Measurements from ENCODE around the gene LENEP. TPM values are rescaled to one million over a fixed set of nuclear protein-coding genes. Genes with fewer than 3 reads are reported as not detected.

Gene LENEP
- total and polyA plus RNA-seq, 2 experiments from 2014 or later = not detected

GRCh38 chr1:155002464-155003226, 9.3 kb downstream of the LENEP start, which contains the start of gene ZBTB7B:
Gene ZBTB7B (plus strand): TSS chr1:155002802. CDS start chr1:155014661, 11,859 bp downstream.
- Histone ChIP-seq H3K36me3 (ENCODE audit: low read depth) (no peaks in the 10 kb centered on the region), H3F3A (ENCODE audit: insufficient read depth) (no peaks in the 10 kb centered on the region), H2AFZ (peak within 1 kb of the TSS; percentile 71), H3K27ac (peak within 1 kb of the TSS; percentile 67), H3K4me1 (ENCODE audit: insufficient read depth) (peaks cover 27% of the 10 kb centered on the region), H3K9me2 (ENCODE audit: insufficient read depth) (no peaks in the 10 kb centered on the region), H3K4me3 (peak within 1 kb of the TSS; percentile 98), H3K27me3 (replicated peaks; ENCODE audit: insufficient read depth) (no peaks in the 10 kb centered on the region), H3K9me3 (ENCODE audit: low read depth) (no peaks in the 10 kb centered on the region), H3K9ac (peak within 1 kb of the TSS; percentile 86), H3K79me2 (ENCODE audit: insufficient read depth) (peaks cover 48% of the 10 kb centered on the region), H4K20me1 (ENCODE audit: insufficient read depth) (no peaks in the 10 kb centered on the region), H3K4me2 (ENCODE audit: unreplicated experiment) (peak within 1 kb of the TSS; percentile 94)
- peak; percentile 57 for DNase-seq
- WGBS, 2 experiments (ENCODE audit: low coverage in 1 of 2, low lambda C conversion rate in 2 of 2, missing lambda C conversion rate in 2 of 2) = 1 to 2% methylated on average over 12 to 35 of the region's 35 CpGs
- no peak for TF ChIP-seq EZH2 (IDR thresholded peaks at IDR 0.05; ENCODE audit: insufficient read depth, poor library complexity, severe bottlenecking)
- no peak for TF ChIP-seq EZH2phosphoT487 (IDR thresholded peaks at IDR 0.05; ENCODE audit: insufficient read depth, low read depth)
- in situ Hi-C loops (cut with MboI) = no loop called here

GRCh38 chr1:155003227-155003765, 9.9 kb downstream of the LENEP start:
- 1 to 2% methylated on average over 31 to 35 of the region's 37 CpGs for WGBS, 2 experiments (ENCODE audit: low coverage in 1 of 2, low lambda C conversion rate in 2 of 2, missing lambda C conversion rate in 2 of 2)
- H2AFZ ChIP-seq = peak overlapping the region; percentile 71
- peak overlapping the region; percentile 98 for H3K4me3 ChIP-seq
- H3K9me2 ChIP-seq (ENCODE audit: insufficient read depth) = no peaks in the 10 kb centered on the region
- TF ChIP-seq EZH2phosphoT487 (IDR thresholded peaks at IDR 0.05; ENCODE audit: insufficient read depth, low read depth) (no peak), EZH2 (IDR thresholded peaks at IDR 0.05; ENCODE audit: insufficient read depth, poor library complexity, severe bottlenecking) (no peak)
- H3F3A ChIP-seq (ENCODE audit: insufficient read depth) = no peaks in the 10 kb centered on the region
- no peaks in the 10 kb centered on the region for H3K27me3 ChIP-seq (replicated peaks; ENCODE audit: insufficient read depth)
- peak overlapping the region; percentile 94 for H3K4me2 ChIP-seq (ENCODE audit: unreplicated experiment)
- peak overlapping the region; percentile 53 for H3K27ac ChIP-seq
- in situ Hi-C loops (cut with MboI) = no loop called here
- H3K36me3 ChIP-seq (ENCODE audit: low read depth) = no peaks in the 10 kb centered on the region
- no peaks in the 10 kb centered on the region for H3K9me3 ChIP-seq (ENCODE audit: low read depth)
- H4K20me1 ChIP-seq (ENCODE audit: insufficient read depth) = no peaks in the 10 kb centered on the region
- H3K79me2 ChIP-seq (ENCODE audit: insufficient read depth) = peaks cover 54% of the 10 kb centered on the region
- peak overlapping the region; percentile 86 for H3K9ac ChIP-seq
- peak; percentile 55 for DNase-seq
- H3K4me1 ChIP-seq (ENCODE audit: insufficient read depth) = peaks cover 27% of the 10 kb centered on the region

GRCh38 chr1:155003766-155004351, 10.5 kb downstream of the LENEP start:
- WGBS, 2 experiments (ENCODE audit: low coverage in 1 of 2, low lambda C conversion rate in 2 of 2, missing lambda C conversion rate in 2 of 2) = 1 to 3% methylated on average over 6 to 34 of the region's 34 CpGs
- Histone ChIP-seq H3K4me1 (ENCODE audit: insufficient read depth) (peaks cover 27% of the 10 kb centered on the region), H3K27me3 (replicated peaks; ENCODE audit: insufficient read depth) (no peaks in the 10 kb centered on the region), H3K4me2 (ENCODE audit: unreplicated experiment) (peak overlapping the region; percentile 94), H3K9me2 (ENCODE audit: insufficient read depth) (no peaks in the 10 kb centered on the region), H3K9ac (peak overlapping the region; percentile 86), H2AFZ (peak overlapping the region; percentile 71), H3F3A (ENCODE audit: insufficient read depth) (no peaks in the 10 kb centered on the region), H3K4me3 (peak overlapping the region; percentile 98), H3K9me3 (ENCODE audit: low read depth) (no peaks in the 10 kb centered on the region), H3K79me2 (ENCODE audit: insufficient read depth) (peaks cover 54% of the 10 kb centered on the region), H3K27ac (peak overlapping the region; percentile 53), H4K20me1 (ENCODE audit: insufficient read depth) (no peaks in the 10 kb centered on the region), H3K36me3 (ENCODE audit: low read depth) (no peaks in the 10 kb centered on the region)
- TF ChIP-seq EZH2phosphoT487 (IDR thresholded peaks at IDR 0.05; ENCODE audit: insufficient read depth, low read depth) (no peak), EZH2 (IDR thresholded peaks at IDR 0.05; ENCODE audit: insufficient read depth, poor library complexity, severe bottlenecking) (no peak)
- in situ Hi-C loops (cut with MboI) = no loop called here
- DNase-seq = peak; percentile 63

- Histone ChIP-seq H3K4me1 (ENCODE audit: insufficient read depth) (peaks cover 27% of the 10 kb centered on the region), H3K36me3 (ENCODE audit: low read depth) (no peaks in the 10 kb centered on the region), H3K79me2 (ENCODE audit: insufficient read depth) (peaks cover 54% of the 10 kb centered on the region), H3K9ac (peak overlapping the region; percentile 86), H4K20me1 (ENCODE audit: insufficient read depth) (no peaks in the 10 kb centered on the region), H3K27ac (peak overlapping the region; percentile 53), H2AFZ (peak overlapping the region; percentile 71), H3F3A (ENCODE audit: insufficient read depth) (no peaks in the 10 kb centered on the region), H3K9me3 (ENCODE audit: low read depth) (no peaks in the 10 kb centered on the region), H3K4me3 (peak overlapping the region; percentile 98), H3K4me2 (ENCODE audit: unreplicated experiment) (peak overlapping the region; percentile 94), H3K27me3 (replicated peaks; ENCODE audit: insufficient read depth) (no peaks in the 10 kb centered on the region), H3K9me2 (ENCODE audit: insufficient read depth) (no peaks in the 10 kb centered on the region)
- TF ChIP-seq EZH2phosphoT487 (IDR thresholded peaks at IDR 0.05; ENCODE audit: insufficient read depth, low read depth) (no peak), EZH2 (IDR thresholded peaks at IDR 0.05; ENCODE audit: insufficient read depth, poor library complexity, severe bottlenecking) (no peak)
- peak; percentile 34 for DNase-seq
- in situ Hi-C loops (cut with MboI) = no loop called here
- 32 to 35% methylated on average over 5 of the region's 5 CpGs for WGBS, 2 experiments (ENCODE audit: low coverage in 1 of 2, low lambda C conversion rate in 2 of 2, missing lambda C conversion rate in 2 of 2)
Measured at GRCh38 chr1:155004352-155005075, 11.1 kb downstream of the LENEP start.

All from GM23248 (cell line).